Trophoblast cell (in vitro differentiated cells and primary cell): ENCODE measurements around the gene ZNF274.
A peak's percentile ranks its signal among the peaks of the same experiment; 100 is the strongest.
"Not testable (repeated sequence)": the region's sequence is repeated elsewhere in the genome, so short reads cannot be mapped to it uniquely, and the experiment has no call there.

ENCODE experiments used
- DNase-seq, 2 donors: peaks; one replicate each; pipeline ENCODE4 v3.0.0-alpha.2; 2016
- H2AFZ ChIP-seq: 2 replicates; pipeline ENCODE4 v1.6.1; 2013; ENCODE audit warnings: low read length, moderate library complexity, mild to moderate bottlenecking; ENCODE audit not compliant: insufficient read depth, poor library complexity
- H2AK5ac ChIP-seq: 2 replicates; pipeline ENCODE4 v1.6.1; 2013; ENCODE audit warnings: mild to moderate bottlenecking, low read length
- H2BK120ac ChIP-seq: 2 replicates; pipeline ENCODE4 v1.6.1; 2013; ENCODE audit warnings: low read length, mild to moderate bottlenecking, moderate library complexity; ENCODE audit not compliant: insufficient read depth, poor library complexity
- H2BK12ac ChIP-seq: 2 replicates; pipeline ENCODE4 v1.6.1; 2013; ENCODE audit warnings: mild to moderate bottlenecking, low read length, moderate library complexity
- H2BK5ac ChIP-seq: 2 replicates; pipeline ENCODE4 v1.6.1; 2013; ENCODE audit warnings: low read length, low read depth, moderate library complexity, mild to moderate bottlenecking; ENCODE audit not compliant: poor library complexity
- H3K14ac ChIP-seq: 2 replicates; pipeline ENCODE4 v1.6.1; 2013; ENCODE audit warnings: mild to moderate bottlenecking, low read length
- H3K18ac ChIP-seq: 2 replicates; pipeline ENCODE4 v1.6.1; 2013; ENCODE audit warnings: mild to moderate bottlenecking, low read length
- H3K23ac ChIP-seq: 2 replicates; pipeline ENCODE4 v1.6.1; 2013; ENCODE audit warnings: low read length
- H3K27ac ChIP-seq: 2 replicates; pipeline ENCODE4 v1.5.1; 2013; ENCODE audit warnings: low read depth, mild to moderate bottlenecking, inconsistent platforms, low read length, moderate library complexity
- H3K27me3 ChIP-seq: 2 replicates; pipeline ENCODE4 v1.6.1; 2013; ENCODE audit warnings: inconsistent platforms, mild to moderate bottlenecking, low read length, moderate library complexity; ENCODE audit not compliant: insufficient read depth
- H3K36me3 ChIP-seq, 2 experiments: 1 replicate in 1 of 2; 2 replicates in 1 of 2; pipeline ENCODE4 v1.6.1; 2013; ENCODE audit warnings: low read length in 2 of 2, mild to moderate bottlenecking in 2 of 2, moderate library complexity in 1 of 2; ENCODE audit not compliant: insufficient read depth in 2 of 2, control insufficient read depth in 1 of 2
- H3K4ac ChIP-seq: 2 replicates; pipeline ENCODE4 v1.6.1; 2013; ENCODE audit warnings: low read depth, mild to moderate bottlenecking, low read length, moderate library complexity
- H3K4me1 ChIP-seq, 2 experiments: 1 replicate in 1 of 2; 2 replicates in 1 of 2; pipeline ENCODE4 v1.6.1; 2013; ENCODE audit warnings: low read length in 2 of 2, mild to moderate bottlenecking in 2 of 2, moderate library complexity in 1 of 2; ENCODE audit not compliant: insufficient read depth in 2 of 2, control insufficient read depth in 1 of 2
- H3K4me2 ChIP-seq: 2 replicates; pipeline ENCODE4 v1.6.1; 2013; ENCODE audit warnings: inconsistent platforms, mild to moderate bottlenecking, low read length, moderate library complexity
- H3K4me3 ChIP-seq: 2 replicates; pipeline ENCODE4 v1.5.1; 2013; ENCODE audit warnings: mild to moderate bottlenecking, low read depth, low read length, inconsistent platforms
- H3K79me1 ChIP-seq: one replicate; pipeline ENCODE4 v1.6.1; 2013; ENCODE audit warnings: low read length
- H3K79me2 ChIP-seq: 2 replicates; pipeline ENCODE4 v1.6.1; 2013; ENCODE audit warnings: low read length, mild to moderate bottlenecking; ENCODE audit not compliant: control insufficient read depth, insufficient read depth, poor library complexity
- H3K9ac ChIP-seq: 2 replicates; pipeline ENCODE4 v1.6.1; 2013; ENCODE audit warnings: mild to moderate bottlenecking, low read length
- H3K9me3 ChIP-seq: 2 replicates; pipeline ENCODE4 v1.6.1; 2013; ENCODE audit warnings: low read depth, mild to moderate bottlenecking, control low read depth, inconsistent platforms, low read length; ENCODE audit not compliant: insufficient read depth
- H4K12ac ChIP-seq: 2 replicates; pipeline ENCODE4 v1.6.1; 2013; ENCODE audit warnings: low read depth, mild to moderate bottlenecking, low read length, moderate library complexity
- H4K8ac ChIP-seq: 2 replicates; pipeline ENCODE4 v1.6.1; 2013; ENCODE audit warnings: low read depth, mild to moderate bottlenecking, low read length, moderate library complexity
- H4K91ac ChIP-seq: one replicate; pipeline ENCODE4 v1.6.1; 2013; ENCODE audit warnings: low read depth, mild to moderate bottlenecking, low read length, moderate library complexity
- WGBS: extraction: QIAGEN DNeasy Blood & Tissue Kit; methylation state at CpG from one replicate; pipeline ENCODE4 v1.1.7; 2013; ENCODE audit warnings: missing lambda C conversion rate; ENCODE audit not compliant: insufficient read length, insufficient coverage; ENCODE audit errors: extremely low coverage; 5-methylcytosine and 5-hydroxymethylcytosine counted together

ZNF274 gene

DNA sequence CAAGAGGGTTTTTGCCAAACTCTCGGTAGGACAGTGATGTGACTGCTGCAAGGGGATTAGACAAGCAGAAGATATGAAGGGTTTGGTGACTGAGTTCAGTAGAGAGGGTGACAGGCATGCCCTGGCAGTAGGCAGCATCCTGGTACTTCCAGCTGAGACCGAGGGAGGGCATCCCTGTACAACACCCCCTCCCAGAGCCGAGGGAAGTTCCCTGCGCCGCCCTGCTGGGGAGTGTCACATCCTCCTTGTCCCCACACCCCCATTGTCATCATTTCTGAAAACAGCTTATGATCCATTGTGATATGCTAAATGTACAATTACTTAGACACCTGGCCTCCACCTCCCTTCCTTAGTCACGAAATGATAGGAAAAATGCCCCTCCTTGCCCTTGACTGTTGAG, 60.5 kb downstream of the ZNF274 start:
- H3K4me1 ChIP-seq = no peaks in the 10 kb centered on the region
- no peak overlapping the region for H3K23ac ChIP-seq
- H3K27ac ChIP-seq = no peak overlapping the region
- no peak overlapping the region for H4K12ac ChIP-seq
- H3K9me3 ChIP-seq = peaks cover 17% of the 10 kb centered on the region
- H3K9ac ChIP-seq = no peak overlapping the region
- no peaks in the 10 kb centered on the region for H3K27me3 ChIP-seq
- no peaks in the 10 kb centered on the region for H3K79me1 ChIP-seq
- no peak overlapping the region for H3K18ac ChIP-seq
- no peak overlapping the region for H4K8ac ChIP-seq
- peaks cover 67 to 76% of the 10 kb centered on the region in 2 experiments for H3K36me3 ChIP-seq
- no peak for DNase-seq
- WGBS = no CpG with 5 or more reads among the region's 6 CpGs
- H4K91ac ChIP-seq = no peak overlapping the region
- no peaks in the 10 kb centered on the region for H3K79me2 ChIP-seq
- H3K4ac ChIP-seq = no peak overlapping the region
- H3K4me3 ChIP-seq = no peak overlapping the region
- no peak overlapping the region for H2AK5ac ChIP-seq
- H2BK120ac ChIP-seq = no peak overlapping the region
- no peak overlapping the region for H2AFZ ChIP-seq
- no peak overlapping the region for H3K4me2 ChIP-seq
- no peak overlapping the region for H2BK5ac ChIP-seq
- H3K14ac ChIP-seq = no peak overlapping the region
- no peak overlapping the region for H2BK12ac ChIP-seq

- no peak overlapping the region for H3K4me3 ChIP-seq
- no peaks in the 10 kb centered on the region for H3K79me1 ChIP-seq
- H4K91ac ChIP-seq = no peak overlapping the region
- H3K18ac ChIP-seq = no peak overlapping the region
- H3K9me3 ChIP-seq = peaks cover 32% of the 10 kb centered on the region
- no peak overlapping the region for H2AFZ ChIP-seq
- H2BK12ac ChIP-seq = no peak overlapping the region
- no peak for DNase-seq
- H3K4ac ChIP-seq = no peak overlapping the region
- WGBS = no CpG with 5 or more reads among the region's 3 CpGs
- H3K36me3 ChIP-seq = peaks cover 50 to 75% of the 10 kb centered on the region in 2 experiments
- H3K27ac ChIP-seq = no peak overlapping the region
- H3K27me3 ChIP-seq = no peaks in the 10 kb centered on the region
- H3K79me2 ChIP-seq = no peaks in the 10 kb centered on the region
- H3K23ac ChIP-seq = no peak overlapping the region
- no peak overlapping the region for H3K4me2 ChIP-seq
- H2BK120ac ChIP-seq = no peak overlapping the region
- no peak overlapping the region for H4K12ac ChIP-seq
- H2BK5ac ChIP-seq = no peak overlapping the region
- H3K4me1 ChIP-seq = no peaks in the 10 kb centered on the region
- H3K9ac ChIP-seq = no peak overlapping the region
- no peak overlapping the region for H2AK5ac ChIP-seq
- H3K14ac ChIP-seq = no peak overlapping the region
- H4K8ac ChIP-seq = no peak overlapping the region
These were observed 66.0 kb downstream of the ZNF274 start for GRCh38 chr19:58248886-58249285.

DNA sequence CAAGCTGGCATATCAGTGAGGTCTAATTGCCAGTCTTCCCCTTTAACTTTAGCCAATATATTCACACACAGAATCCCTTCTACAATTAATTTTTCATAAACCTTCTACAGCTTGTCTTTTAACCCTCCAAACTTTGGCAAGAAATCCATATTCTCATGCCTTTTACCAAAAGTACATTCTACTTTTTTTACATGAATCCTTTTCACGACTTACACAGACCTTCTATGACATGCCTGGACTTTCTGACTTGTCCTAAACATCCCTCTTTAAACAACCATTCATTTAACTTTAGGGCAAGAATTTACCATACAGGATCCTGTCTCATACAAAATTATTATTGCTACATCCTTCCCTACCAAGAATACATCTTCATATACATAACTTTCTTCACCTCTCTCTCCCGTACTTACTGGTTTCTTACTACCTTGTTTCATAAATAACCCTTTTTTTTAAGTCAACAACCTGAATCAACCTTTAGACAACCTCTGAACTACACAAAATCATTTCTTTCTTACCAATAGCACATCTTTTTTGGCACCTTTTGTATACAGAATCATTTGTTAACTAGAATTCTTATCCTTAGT, 69.3 kb downstream of the ZNF274 start:
- no peak overlapping the region for H3K14ac ChIP-seq
- H2BK12ac ChIP-seq = no peak overlapping the region
- peaks cover 38 to 73% of the 10 kb centered on the region in 2 experiments for H3K36me3 ChIP-seq
- no peak overlapping the region for H3K18ac ChIP-seq
- no peak overlapping the region for H2AK5ac ChIP-seq
- H3K79me1 ChIP-seq = no peaks in the 10 kb centered on the region
- no peak overlapping the region for H2AFZ ChIP-seq
- no peak overlapping the region for H4K91ac ChIP-seq
- H3K23ac ChIP-seq = no peak overlapping the region
- no peak overlapping the region for H4K8ac ChIP-seq
- H3K9me3 ChIP-seq = peaks cover 39% of the 10 kb centered on the region
- H4K12ac ChIP-seq = no peak overlapping the region
- H3K27ac ChIP-seq = no peak overlapping the region
- 100% methylated on average over 1 of the region's 2 CpGs for WGBS
- no peaks in the 10 kb centered on the region for H3K27me3 ChIP-seq
- no peak overlapping the region for H3K9ac ChIP-seq
- H2BK120ac ChIP-seq = no peak overlapping the region
- H2BK5ac ChIP-seq = no peak overlapping the region
- no peak overlapping the region for H3K4me3 ChIP-seq
- DNase-seq = no peak
- no peaks in the 10 kb centered on the region for H3K4me1 ChIP-seq
- H3K4ac ChIP-seq = no peak overlapping the region
- H3K79me2 ChIP-seq = no peaks in the 10 kb centered on the region
- no peak overlapping the region for H3K4me2 ChIP-seq

- H2AK5ac ChIP-seq, H3K23ac ChIP-seq, H3K79me2 ChIP-seq, H3K4ac ChIP-seq, H3K27ac ChIP-seq, H3K27me3 ChIP-seq, H3K79me1 ChIP-seq, H2AFZ ChIP-seq, H2BK5ac ChIP-seq, DNase-seq, H2BK12ac ChIP-seq, H3K4me2 ChIP-seq, H4K8ac ChIP-seq, H3K9ac ChIP-seq, H3K4me1 ChIP-seq, H3K18ac ChIP-seq, H2BK120ac ChIP-seq, H4K12ac ChIP-seq, H4K91ac ChIP-seq, H3K14ac ChIP-seq: not testable (repeated sequence)
- peaks cover 58 to 89% of the 10 kb centered on the region in 2 experiments for H3K36me3 ChIP-seq
- peaks cover 69% of the 10 kb centered on the region for H3K9me3 ChIP-seq
- WGBS = no CpG with 5 or more reads among the region's 4 CpGs
- peak overlapping the region; percentile 48 for H3K4me3 ChIP-seq
These were observed 75.4 kb downstream of the ZNF274 start for GRCh38 chr19:58258259-58258658.
